H1 (cell line): ENCODE data around the gene VMA21. TPM values are rescaled to one million over a fixed set of nuclear protein-coding genes. Genes with fewer than 3 reads are reported as not detected.

Experiments used
- CBX8 ChIP-seq: fragments of 300-800, 300-1000 bp; sonication (generic); IDR thresholded peaks from 2 replicates; pipeline ENCODE4 v1.7.1; 2016; ENCODE audit warnings: low read depth, low read length, borderline replicate concordance
- KDM5A ChIP-seq: fragments of 200-600 bp; IDR thresholded peaks from 2 replicates; pipeline ENCODE4 v1.7.1; 2012; ENCODE audit warnings: mild to moderate bottlenecking, low read length, inconsistent platforms, mixed read lengths
- SIX5 ChIP-seq: IDR thresholded peaks from 2 replicates; pipeline ENCODE4 v1.6.1; 2011; ENCODE audit warnings: mild to moderate bottlenecking, low read depth, low read length
- polyA plus RNA-seq, 7 experiments: library from polyadenylated mRNA; depleted of rRNA in 3 of 7; stranded (reverse) in 5 of 7; unstranded in 2 of 7; fragments of >200 nt in 5 of 7; fragments of 200-250 nt in 2 of 7; gene quantifications; 1 replicate in 5 of 7; 2 replicates in 1 of 7; 4 replicates in 1 of 7; pipeline versions ENCODE4 v1.2.1 to v1.2.3, GENCODE V29; 2011 to 2013; ENCODE audit warnings: missing spikeins in 2 of 7, mixed read lengths in 2 of 7
- total RNA-seq: library from RNA; stranded (reverse); fragmentation: NEBNext Ultra II Directional; extraction: Animal tissue kit (Norgen Biotek cat#: 25700); gene quantifications from 2 replicates; pipeline ENCODE4 v1.2.1, GENCODE V29; 2021

The VMA21 gene
- total and polyA plus RNA-seq, 2 of the 8 experiments (the other 6 are each of a cell fraction or from before 2014, with no cell fraction given): 25.8 to 65.4 TPM

DNA sequence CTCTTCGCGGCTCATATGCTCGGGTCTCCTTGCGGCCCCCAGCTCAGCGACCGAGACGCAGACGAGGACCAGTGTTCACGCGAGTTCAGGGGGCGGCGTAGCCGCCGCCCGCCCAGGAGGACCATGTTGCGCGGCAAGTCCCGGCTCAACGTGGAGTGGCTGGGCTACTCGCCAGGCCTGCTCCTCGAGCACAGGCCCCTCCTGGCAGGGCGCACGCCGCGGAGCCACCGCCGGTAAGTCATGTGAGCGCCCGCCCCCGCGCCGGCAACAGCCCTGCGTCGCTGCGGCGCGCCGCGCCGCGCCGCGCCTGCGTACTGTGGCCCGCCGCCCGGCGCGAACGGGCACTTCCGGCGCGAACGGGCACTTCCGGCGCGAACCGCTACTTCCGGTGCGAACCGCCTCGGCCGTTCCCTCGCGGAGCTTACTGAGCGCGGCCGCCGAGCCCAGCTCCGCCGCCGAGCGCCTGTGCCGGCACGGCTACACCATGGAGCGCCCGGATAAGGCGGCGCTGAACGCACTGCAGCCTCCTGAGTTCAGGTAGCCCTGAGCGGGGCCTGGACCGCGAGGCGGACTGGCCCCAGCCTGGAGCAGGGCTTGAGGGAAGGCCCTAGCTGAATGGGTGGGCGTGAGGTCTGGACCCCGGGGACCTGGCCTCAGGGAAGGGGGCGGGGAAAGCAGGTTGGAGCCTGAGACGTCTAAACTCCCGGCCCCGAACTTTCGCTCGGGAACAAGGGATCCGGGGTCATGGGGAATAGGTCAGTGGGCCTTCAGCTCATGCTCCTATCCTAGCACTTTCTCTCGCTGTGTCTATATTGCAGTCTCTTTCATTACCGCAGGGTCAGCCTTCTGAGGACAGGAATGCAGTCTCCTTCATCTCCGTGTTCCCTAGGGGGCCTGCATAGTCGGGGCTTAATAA lies at the start of gene VMA21 (continued):
- no peak for TF ChIP-seq CBX8
- TF ChIP-seq KDM5A: no peak
- no peak for TF ChIP-seq SIX5
